Gastrocnemius medialis (tissue), 4 donors: ENCODE data around the gene NOLC1.

Experiments used
- POLR2A ChIP-seq, 2 donors: fragments of 450-650 bp; IDR thresholded peaks; one replicate each; pipeline ENCODE4 v1.6.1; 2017; ENCODE audit warnings: antibody characterized with exemption in 2 of 2, mild to moderate bottlenecking in 2 of 2, moderate library complexity in 2 of 2
- TF ChIP-seq, protein P1 (sequence below), 5 experiments: fragments of 450-650 bp in 3 of 5; fragments of 200-600 bp in 2 of 5; sonication (generic) in 2 of 5; IDR thresholded peaks in 4 of 5; conservative IDR thresholded peaks in 1 of 5; 1 replicate in 4 of 5; 2 replicates in 1 of 5; pipeline ENCODE4 v1.5.1; 2016 to 2019; ENCODE audit warnings: antibody characterized with exemption in 5 of 5, mild to moderate bottlenecking in 3 of 5, moderate library complexity in 3 of 5

- TF ChIP-seq, protein P1, sequence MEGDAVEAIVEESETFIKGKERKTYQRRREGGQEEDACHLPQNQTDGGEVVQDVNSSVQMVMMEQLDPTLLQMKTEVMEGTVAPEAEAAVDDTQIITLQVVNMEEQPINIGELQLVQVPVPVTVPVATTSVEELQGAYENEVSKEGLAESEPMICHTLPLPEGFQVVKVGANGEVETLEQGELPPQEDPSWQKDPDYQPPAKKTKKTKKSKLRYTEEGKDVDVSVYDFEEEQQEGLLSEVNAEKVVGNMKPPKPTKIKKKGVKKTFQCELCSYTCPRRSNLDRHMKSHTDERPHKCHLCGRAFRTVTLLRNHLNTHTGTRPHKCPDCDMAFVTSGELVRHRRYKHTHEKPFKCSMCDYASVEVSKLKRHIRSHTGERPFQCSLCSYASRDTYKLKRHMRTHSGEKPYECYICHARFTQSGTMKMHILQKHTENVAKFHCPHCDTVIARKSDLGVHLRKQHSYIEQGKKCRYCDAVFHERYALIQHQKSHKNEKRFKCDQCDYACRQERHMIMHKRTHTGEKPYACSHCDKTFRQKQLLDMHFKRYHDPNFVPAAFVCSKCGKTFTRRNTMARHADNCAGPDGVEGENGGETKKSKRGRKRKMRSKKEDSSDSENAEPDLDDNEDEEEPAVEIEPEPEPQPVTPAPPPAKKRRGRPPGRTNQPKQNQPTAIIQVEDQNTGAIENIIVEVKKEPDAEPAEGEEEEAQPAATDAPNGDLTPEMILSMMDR (IDR thresholded peaks at IDR 0.05 in 4 of 5, conservative IDR thresholded peaks at IDR 0.05 in 1 of 5): no peak
- no peak for TF ChIP-seq POLR2A (IDR thresholded peaks at IDR 0.05)
Observed at GRCh38 chr10:102152545-102152890, 329 bp downstream of the NOLC1 start.
